ENCODE data around the gene CDH4.

GRCh38 chr20:61803915-61804751 lies 552.1 kb downstream of the CDH4 start:
- TF ChIP-seq POLR2A (IDR thresholded peaks at IDR 0.05; ENCODE audit: low read length) (no peak), GATA1 (IDR thresholded peaks at IDR 0.05; ENCODE audit: low read depth, low read length) (no peak)
